ENCODE data around the gene AUH. TPM values are rescaled to one million over a fixed set of nuclear protein-coding genes. Genes with fewer than 3 reads are reported as not detected.
A peak's percentile ranks its signal among the peaks of the same experiment; 100 is the strongest.
"Not testable (repeated sequence)": the region's sequence is repeated elsewhere in the genome, so short reads cannot be mapped to it uniquely, and the experiment has no call there.

AUH gene
- polyA plus RNA-seq, 3 donors = 31.6 to 44.3 (median 43.4) TPM

DNA sequence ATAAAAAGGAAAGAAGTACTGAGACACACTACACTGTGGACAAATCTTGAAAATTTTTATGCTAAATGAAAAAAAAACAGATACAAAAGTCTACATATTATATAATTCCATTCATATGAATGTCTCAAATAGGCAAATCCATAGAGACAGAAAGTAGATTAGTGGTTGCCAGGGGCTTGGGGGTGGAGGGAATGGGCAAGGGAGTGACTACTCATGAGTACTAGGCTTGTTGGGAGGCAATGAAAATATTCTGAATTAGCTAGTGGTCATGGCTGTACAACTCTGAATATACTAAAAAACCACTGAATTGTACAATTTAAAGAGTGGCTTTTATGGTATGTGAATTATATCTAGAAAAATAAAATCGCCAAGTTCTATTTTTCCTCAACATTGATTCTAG, 154.9 kb downstream of the AUH start:
- DNase-seq (ENCODE audit: extremely low read depth in 1 of 11, low read depth in 9 of 11, low spot score in 4 of 11) = no peak

DNA sequence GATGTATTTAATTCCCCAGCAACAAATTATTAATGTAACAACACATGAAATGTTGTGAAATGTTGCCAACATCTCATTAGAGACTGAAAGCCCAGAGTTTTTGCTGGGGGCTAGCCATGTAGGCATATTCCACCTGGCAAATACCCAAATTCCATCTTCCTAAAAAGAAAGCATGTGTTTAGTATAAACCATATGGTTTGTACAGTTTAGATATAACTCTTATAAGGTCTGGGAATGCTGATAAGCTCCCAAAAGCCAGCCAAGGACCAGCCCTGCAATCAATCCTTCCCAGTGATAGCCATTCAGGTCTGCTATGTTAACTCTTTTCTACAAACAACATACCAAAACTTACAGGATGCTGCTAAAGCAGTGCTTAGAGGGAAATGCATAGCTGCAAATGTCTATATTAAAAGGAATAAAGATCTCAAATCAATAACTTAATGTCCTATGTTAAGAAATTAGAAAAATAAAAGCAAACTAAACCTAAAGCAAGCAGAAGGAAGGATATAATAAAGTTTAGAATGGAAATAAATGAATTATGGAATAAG, 158.9 kb downstream of the AUH start:
- DNase-seq (ENCODE audit: extremely low read depth in 1 of 11, low read depth in 9 of 11, low spot score in 4 of 11) = no peak

DNA sequence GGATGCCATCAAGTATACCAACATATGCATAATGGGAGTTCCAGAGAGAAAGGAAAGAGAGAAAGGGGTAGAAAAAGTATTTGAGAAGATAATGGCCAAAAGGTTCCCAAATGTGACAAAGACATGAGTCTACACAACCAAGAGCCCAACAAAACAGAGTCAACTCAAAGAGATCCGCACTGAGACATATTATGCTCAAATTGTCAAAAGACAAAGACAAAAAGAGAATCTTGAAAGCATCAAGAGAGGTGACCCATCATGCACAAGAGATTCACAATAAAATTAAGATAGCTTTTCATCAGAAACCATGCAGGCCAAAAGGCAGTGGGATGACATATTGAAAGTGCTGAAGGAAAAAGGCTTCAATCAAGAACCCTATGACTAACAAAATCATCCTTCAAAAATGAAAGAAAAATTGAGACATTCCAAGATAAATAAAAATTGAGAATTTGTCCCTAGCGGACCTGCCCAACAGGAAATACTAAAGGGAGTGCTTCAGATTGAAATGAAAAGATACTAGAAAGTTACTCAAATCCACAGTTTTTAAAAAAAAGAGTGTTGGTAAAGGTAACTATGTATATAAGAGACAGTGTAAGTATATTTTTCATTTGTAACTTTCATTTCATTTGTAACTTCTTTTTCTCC, 160.9 kb downstream of the AUH start:
- DNase-seq (ENCODE audit: extremely low read depth in 1 of 11, low read depth in 9 of 11, low spot score in 4 of 11) = no peak

GRCh38 chr9:91199739-91200497, 161.8 kb downstream of the AUH start:
- DNase-seq (ENCODE audit: extremely low read depth in 1 of 11, low read depth in 9 of 11, low spot score in 4 of 11) = no peak

GRCh38 chr9:91198881-91199280, 162.8 kb downstream of the AUH start:
- not testable (repeated sequence) for DNase-seq (ENCODE audit: extremely low read depth in 1 of 11, low read depth in 9 of 11, low spot score in 4 of 11)

DNA sequence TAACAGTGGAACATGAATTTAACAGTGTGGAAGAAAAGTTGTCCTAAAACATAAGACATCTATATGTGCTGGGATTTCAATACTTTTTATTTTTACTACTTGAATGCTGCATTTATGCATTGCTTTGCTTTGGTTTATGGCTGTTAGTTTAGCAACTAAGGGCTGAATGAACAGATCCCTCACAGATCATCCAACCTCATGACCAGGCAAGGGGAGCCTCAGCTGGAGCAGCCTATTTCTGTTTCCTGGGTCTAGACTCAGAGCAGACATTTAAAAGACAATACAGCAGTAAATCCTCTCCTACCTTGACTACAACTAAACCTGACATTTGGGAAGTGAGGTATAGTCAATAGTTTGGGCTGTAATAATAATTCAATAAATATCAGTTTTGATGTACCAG, 163.3 kb downstream of the AUH start:
- no peak for DNase-seq (ENCODE audit: extremely low read depth in 1 of 11, low read depth in 9 of 11, low spot score in 4 of 11)

GRCh38 chr9:91197232-91198181, 164.2 kb downstream of the AUH start:
- DNase-seq (ENCODE audit: extremely low read depth in 1 of 11, low read depth in 9 of 11, low spot score in 4 of 11) = peak; percentile 60 to 90 (median 80)

GRCh38 chr9:91196103-91196950, 165.4 kb downstream of the AUH start:
- no peak for DNase-seq (ENCODE audit: extremely low read depth in 1 of 11, low read depth in 9 of 11, low spot score in 4 of 11)

- DNase-seq (ENCODE audit: extremely low read depth in 1 of 11, low read depth in 9 of 11, low spot score in 4 of 11) = no peak
These were observed 166.2 kb downstream of the AUH start for GRCh38 chr9:91195372-91196012.

DNA sequence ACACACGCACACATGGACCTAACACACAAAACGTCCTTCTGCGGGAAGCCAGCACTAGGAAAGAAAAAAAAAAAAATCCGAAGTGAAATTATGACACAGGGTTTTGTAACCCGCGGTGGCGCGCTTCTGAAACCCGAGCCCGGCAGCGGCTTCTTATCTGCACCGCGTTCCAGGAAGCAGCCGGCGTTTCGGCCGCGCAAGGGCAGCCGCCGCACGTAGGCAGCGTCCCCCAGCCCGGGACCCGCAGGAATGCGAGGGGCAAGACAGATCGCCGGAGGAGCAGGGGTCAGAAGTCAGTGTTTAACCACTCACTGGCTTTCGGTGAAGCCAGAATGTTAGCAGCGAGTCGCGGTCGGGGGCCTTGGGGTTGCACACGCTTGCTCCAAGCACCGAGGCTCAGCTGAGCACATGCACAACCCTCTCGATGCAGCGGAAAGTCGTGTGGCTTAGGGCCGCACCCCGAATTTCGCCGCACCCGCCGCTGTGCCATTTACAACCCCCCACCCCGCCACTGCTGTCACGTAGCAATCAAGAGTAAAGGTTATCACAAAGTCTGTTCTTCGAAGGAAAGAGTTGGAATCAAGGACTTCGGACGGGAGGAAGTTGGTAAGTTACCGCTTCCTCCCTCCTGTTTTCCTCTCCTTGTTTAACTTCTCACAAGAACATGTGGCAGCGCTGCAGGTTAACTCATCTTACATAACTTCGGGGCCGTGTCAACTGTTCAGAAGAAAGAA, 167.9 kb downstream of the AUH start:
- DNase-seq (ENCODE audit: extremely low read depth in 1 of 11, low read depth in 9 of 11, low spot score in 4 of 11) = peak in 9 of 11 donors; percentile 42 to 84 (median 71)

GRCh38 chr9:91193087-91193657, 168.5 kb downstream of the AUH start:
- peak in 9 of 11 donors; percentile 56 to 77 (median 72) for DNase-seq (ENCODE audit: extremely low read depth in 1 of 11, low read depth in 9 of 11, low spot score in 4 of 11)

DNA sequence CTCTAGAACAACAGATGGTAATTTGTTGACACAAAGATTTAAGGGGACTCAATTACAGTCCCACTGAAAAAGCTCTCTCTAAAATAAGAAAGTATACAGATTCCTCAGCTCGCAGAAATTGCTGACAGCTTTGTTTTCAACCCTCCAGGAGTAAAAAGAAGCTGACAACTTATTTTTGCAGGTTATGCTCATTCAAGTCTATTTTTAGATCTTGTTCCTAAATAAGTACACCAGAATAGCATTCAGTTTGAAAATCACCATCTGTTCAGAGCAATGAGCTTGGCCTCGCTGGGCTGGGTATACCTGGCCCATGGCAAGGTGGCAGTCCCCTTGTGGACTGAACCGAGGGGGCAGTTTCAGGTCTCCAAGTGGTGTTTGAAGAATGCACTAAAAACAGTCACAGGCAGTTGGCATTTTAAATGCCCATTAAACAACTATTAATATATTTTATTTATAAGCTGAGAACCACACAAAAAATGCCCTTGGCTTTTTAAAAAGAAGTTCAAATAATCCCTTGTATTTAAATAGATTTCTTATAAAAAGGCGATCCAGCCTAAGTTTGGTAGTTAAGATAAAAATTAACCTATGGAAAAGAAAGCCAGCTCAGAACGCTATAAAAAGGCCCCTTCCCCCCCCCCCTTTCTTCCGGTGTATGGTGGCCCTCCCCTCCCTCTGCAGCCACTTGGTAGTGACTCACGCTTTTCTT, 169.2 kb downstream of the AUH start:
- peak in 4 of 11 donors; percentile 29 to 43 (median 35) for DNase-seq (ENCODE audit: extremely low read depth in 1 of 11, low read depth in 9 of 11, low spot score in 4 of 11)

- DNase-seq (ENCODE audit: extremely low read depth in 1 of 11, low read depth in 9 of 11, low spot score in 4 of 11) = no peak
These were observed 170.0 kb downstream of the AUH start for GRCh38 chr9:91191411-91192380.

GRCh38 chr9:91190062-91190461, 171.7 kb downstream of the AUH start:
- DNase-seq (ENCODE audit: extremely low read depth in 1 of 11, low read depth in 9 of 11, low spot score in 4 of 11) = no peak

Measured in renal cortex interstitium (tissue), 11 donors.